Peyer's patch (tissue), 4 donors: ENCODE measurements around the gene PRSS33. TPM values are rescaled to one million over a fixed set of nuclear protein-coding genes. Genes with fewer than 3 reads are reported as not detected.

Experiments used
- DNase-seq, 3 donors: peaks; one replicate each; pipeline ENCODE4 v3.0.0-alpha.2; 2017 to 2019
- H3K27ac ChIP-seq, 4 donors: fragments of 200-600 bp; sonication (generic); one replicate each; pipeline ENCODE4 v1.5.1; 2016 to 2019
- H3K27me3 ChIP-seq, 2 donors: fragments of 200-600 bp; sonication (generic); one replicate each; pipeline ENCODE4 v1.5.1; 2019
- H3K36me3 ChIP-seq, 3 donors: fragments of 200-600 bp; sonication (generic); one replicate each; pipeline ENCODE4 v1.5.1; 2016 to 2019
- H3K4me1 ChIP-seq, 4 donors: fragments of 200-600 bp; sonication (generic); one replicate each; pipeline ENCODE4 v1.5.1; 2016 to 2019
- H3K4me3 ChIP-seq, 4 donors: fragments of 200-600 bp; sonication (generic); 1 replicate in 3 of 4; 2 replicates in 1 of 4; pipeline ENCODE4 v1.5.1; 2016 to 2019; ENCODE audit warnings: mild to moderate bottlenecking in 1 of 4
- H3K9me3 ChIP-seq, 4 donors: fragments of 200-600 bp; sonication (generic); one replicate each; pipeline ENCODE4 v1.5.1; 2016 to 2019; ENCODE audit warnings: mild to moderate bottlenecking in 1 of 4
- POLR2A ChIP-seq, 2 donors: fragments of 450-650 bp; IDR thresholded peaks; one replicate each; pipeline ENCODE4 v1.5.1; 2017; ENCODE audit warnings: antibody characterized with exemption in 2 of 2, mild to moderate bottlenecking in 2 of 2, moderate library complexity in 2 of 2
- total RNA-seq, 4 donors: library from RNA; depleted of rRNA; stranded (reverse); fragments of >200 nt; gene quantifications; one replicate each; pipeline ENCODE4 v1.1.0, GENCODE V29; 2016
- TF ChIP-seq, protein P1 (sequence below), 6 experiments: fragments of 450-650 bp in 4 of 6; fragments of 200-600 bp in 2 of 6; sonication (generic) in 1 of 6; IDR thresholded peaks; one replicate each; pipeline ENCODE4 v1.5.1; 2017 to 2019; ENCODE audit warnings: antibody characterized with exemption in 6 of 6, mild to moderate bottlenecking in 3 of 6, moderate library complexity in 1 of 6

PRSS33 gene
- total RNA-seq, 4 donors from 2014 or later: not detected

DNA sequence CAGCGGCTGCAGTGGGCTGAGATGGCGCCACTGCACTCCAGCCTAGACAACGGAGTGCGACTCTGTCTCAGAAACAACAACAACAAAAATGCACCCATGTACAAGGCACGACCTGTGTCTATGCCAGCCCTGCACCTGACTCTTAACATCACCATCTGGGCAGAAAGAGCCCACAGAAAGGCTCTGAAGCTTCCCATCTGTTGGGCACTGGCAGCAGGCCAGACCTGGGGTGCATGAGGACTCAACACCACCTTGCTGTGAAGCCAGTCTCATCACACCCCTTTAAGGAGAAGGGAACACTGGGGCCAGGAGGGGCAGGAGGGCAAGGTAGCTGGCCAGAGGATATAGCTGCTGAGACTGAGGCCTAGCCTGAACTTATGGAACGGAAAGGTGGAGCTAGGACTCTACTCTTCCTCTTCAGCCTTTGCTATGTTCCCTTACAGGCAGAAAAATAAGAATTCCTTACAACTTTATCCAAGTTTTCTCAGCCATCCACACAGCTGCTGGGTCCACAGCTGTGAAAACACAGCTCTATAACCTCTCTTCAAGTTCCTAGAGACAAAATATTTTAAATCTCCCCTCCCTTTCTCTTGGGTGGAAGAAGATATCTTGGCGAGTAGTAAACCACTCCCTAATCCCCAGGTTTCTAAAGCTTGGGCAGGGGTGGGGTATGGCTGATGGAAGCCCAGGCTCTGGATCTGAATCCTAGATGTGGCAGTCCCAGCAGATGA lies 13.0 kb downstream of the PRSS33 start:
- DNase-seq: peak in 1 of 3 donors; percentile 37
- H3K27ac ChIP-seq: no peak overlapping the region
- TF ChIP-seq POLR2A (IDR thresholded peaks at IDR 0.05): no peak
- H3K27me3 ChIP-seq: no peaks in the 10 kb centered on the region
- H3K4me3 ChIP-seq: no peak overlapping the region
- peaks cover 2 to 29% (median 16%) of the 10 kb centered on the region in 4 donors for H3K4me1 ChIP-seq
- H3K36me3 ChIP-seq: peaks cover 0 to 57% (median 0%) of the 10 kb centered on the region in 3 donors
- H3K9me3 ChIP-seq: no peaks in the 10 kb centered on the region

- DNase-seq: peak in 1 of 3 donors; percentile 39
- no peaks in the 10 kb centered on the region for H3K9me3 ChIP-seq
- H3K4me3 ChIP-seq: no peak overlapping the region
- peaks cover 0 to 67% (median 0%) of the 10 kb centered on the region in 3 donors for H3K36me3 ChIP-seq
- no peaks in the 10 kb centered on the region for H3K27me3 ChIP-seq
- TF ChIP-seq, protein P1, sequence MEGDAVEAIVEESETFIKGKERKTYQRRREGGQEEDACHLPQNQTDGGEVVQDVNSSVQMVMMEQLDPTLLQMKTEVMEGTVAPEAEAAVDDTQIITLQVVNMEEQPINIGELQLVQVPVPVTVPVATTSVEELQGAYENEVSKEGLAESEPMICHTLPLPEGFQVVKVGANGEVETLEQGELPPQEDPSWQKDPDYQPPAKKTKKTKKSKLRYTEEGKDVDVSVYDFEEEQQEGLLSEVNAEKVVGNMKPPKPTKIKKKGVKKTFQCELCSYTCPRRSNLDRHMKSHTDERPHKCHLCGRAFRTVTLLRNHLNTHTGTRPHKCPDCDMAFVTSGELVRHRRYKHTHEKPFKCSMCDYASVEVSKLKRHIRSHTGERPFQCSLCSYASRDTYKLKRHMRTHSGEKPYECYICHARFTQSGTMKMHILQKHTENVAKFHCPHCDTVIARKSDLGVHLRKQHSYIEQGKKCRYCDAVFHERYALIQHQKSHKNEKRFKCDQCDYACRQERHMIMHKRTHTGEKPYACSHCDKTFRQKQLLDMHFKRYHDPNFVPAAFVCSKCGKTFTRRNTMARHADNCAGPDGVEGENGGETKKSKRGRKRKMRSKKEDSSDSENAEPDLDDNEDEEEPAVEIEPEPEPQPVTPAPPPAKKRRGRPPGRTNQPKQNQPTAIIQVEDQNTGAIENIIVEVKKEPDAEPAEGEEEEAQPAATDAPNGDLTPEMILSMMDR (IDR thresholded peaks at IDR 0.05): no peak
- TF ChIP-seq POLR2A (IDR thresholded peaks at IDR 0.05): no peak
- H3K27ac ChIP-seq: no peak overlapping the region
- H3K4me1 ChIP-seq: peaks cover 3 to 33% (median 10%) of the 10 kb centered on the region in 4 donors
Measured at GRCh38 chr16:2773188-2773968, 14.0 kb downstream of the PRSS33 start.

GRCh38 chr16:2771496-2772402 lies 15.6 kb downstream of the PRSS33 start:
- H3K27me3 ChIP-seq: no peaks in the 10 kb centered on the region

GRCh38 chr16:2770057-2770951 lies 17.1 kb downstream of the PRSS33 start:
- peaks cover 0 to 20% (median 2%) of the 10 kb centered on the region in 4 donors for H3K4me1 ChIP-seq
- no peaks in the 10 kb centered on the region for H3K27me3 ChIP-seq
- no peaks in the 10 kb centered on the region for H3K9me3 ChIP-seq
- DNase-seq: peak in 1 of 3 donors; percentile 51
- no peak for TF ChIP-seq POLR2A (IDR thresholded peaks at IDR 0.05)
- TF ChIP-seq, protein P1 (IDR thresholded peaks at IDR 0.05): peak in 1 of 6 experiments; percentile 21
- peak overlapping the region in 3 of 4 donors; percentile 59 to 83 (median 82) for H3K27ac ChIP-seq
- H3K4me3 ChIP-seq: no peak overlapping the region
- H3K36me3 ChIP-seq: peaks cover 0 to 97% (median 0%) of the 10 kb centered on the region in 3 donors

More at GRCh38 chr16:2771496-2772402, 15.6 kb downstream of the PRSS33 start:
- no peak overlapping the region for H3K4me3 ChIP-seq
- TF ChIP-seq POLR2A (IDR thresholded peaks at IDR 0.05): no peak
- H3K27ac ChIP-seq: peak overlapping the region in 1 of 4 donors; percentile 17
- H3K4me1 ChIP-seq: peaks cover 3 to 30% (median 7%) of the 10 kb centered on the region in 4 donors
- H3K9me3 ChIP-seq: no peaks in the 10 kb centered on the region
- DNase-seq: peak in 1 of 3 donors; percentile 46
- peaks cover 0 to 83% (median 0%) of the 10 kb centered on the region in 3 donors for H3K36me3 ChIP-seq

GRCh38 chr16:2769675-2770056 lies 17.7 kb downstream of the PRSS33 start:
- no peak for TF ChIP-seq POLR2A (IDR thresholded peaks at IDR 0.05)
- TF ChIP-seq, protein P1 (IDR thresholded peaks at IDR 0.05): peak in 1 of 6 experiments; percentile 2
- H3K4me3 ChIP-seq: no peak overlapping the region
- no peaks in the 10 kb centered on the region for H3K27me3 ChIP-seq
- peak overlapping the region in 3 of 4 donors; percentile 59 to 83 (median 82) for H3K27ac ChIP-seq
- H3K4me1 ChIP-seq: peaks cover 0 to 14% (median 2%) of the 10 kb centered on the region in 4 donors
- H3K36me3 ChIP-seq: peaks cover 0 to 97% (median 0%) of the 10 kb centered on the region in 3 donors
- H3K9me3 ChIP-seq: no peaks in the 10 kb centered on the region
- DNase-seq: peak in 2 of 3 donors; percentile 81 to 91
